Fibroblast of skin of back (primary cell): ENCODE measurements around the gene IGSF10.

ENCODE experiments used
- DNase-seq: peaks from one replicate; pipeline ENCODE4 v3.0.0-alpha.2; 2013

IGSF10 gene

DNA sequence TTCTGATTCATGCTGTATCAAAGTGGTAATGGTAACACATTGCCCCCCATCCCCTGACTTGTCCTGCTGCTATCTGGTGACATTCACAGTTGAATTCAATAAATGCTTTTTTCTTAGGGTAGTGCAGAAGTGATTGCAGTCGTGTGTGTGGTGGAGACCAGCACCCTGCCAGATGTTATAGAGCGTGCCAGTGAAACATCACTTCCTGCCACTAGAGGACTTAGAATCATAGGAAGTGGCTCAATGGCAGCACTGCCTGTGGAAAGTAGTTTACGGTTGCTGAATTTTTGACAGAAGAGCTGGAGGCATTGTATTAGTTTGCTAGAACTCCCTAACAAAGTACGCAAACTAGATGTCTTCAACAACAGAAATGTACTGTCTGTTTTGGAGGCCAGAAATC lies 38.9 kb downstream of the IGSF10 start:
- no peak for DNase-seq

DNA sequence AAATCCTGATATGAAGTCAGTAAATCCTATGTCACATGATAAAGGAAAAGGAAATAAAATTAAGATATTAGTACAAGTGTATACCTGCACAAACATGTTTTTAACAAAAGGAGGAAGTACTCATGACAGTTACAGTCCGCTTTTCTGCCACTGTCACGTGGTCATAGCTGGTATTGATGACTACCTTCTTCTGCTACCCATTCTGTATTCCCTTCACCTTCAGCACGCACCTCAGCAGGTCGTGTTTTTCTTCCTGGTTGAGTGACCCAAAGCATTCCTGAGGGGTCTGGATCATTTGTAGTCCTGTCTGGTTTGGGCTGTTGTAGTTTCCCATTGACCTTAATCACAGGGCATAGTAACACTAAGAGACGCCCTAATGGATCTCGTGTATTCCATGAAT lies 41.1 kb downstream of the IGSF10 start:
- DNase-seq = no peak

DNA sequence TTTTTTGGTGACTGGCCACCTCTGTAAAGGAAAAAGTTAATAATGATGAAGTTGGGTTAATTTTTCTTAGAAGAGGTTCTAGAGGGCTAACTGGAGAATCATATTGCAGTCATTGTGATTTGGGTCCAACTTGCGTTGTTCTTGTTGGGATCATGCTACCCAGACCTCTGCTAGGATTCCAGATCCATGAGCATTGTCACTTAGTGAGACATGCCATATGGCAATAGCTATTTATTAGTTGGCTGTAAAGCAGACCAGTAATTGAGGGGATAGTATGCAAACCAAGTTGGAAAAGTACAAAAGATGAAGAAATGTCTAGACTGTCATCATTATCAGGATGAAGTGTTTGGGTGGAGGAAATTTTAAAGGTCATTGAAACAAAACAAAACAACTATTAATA lies 45.6 kb downstream of the IGSF10 start:
- no peak for DNase-seq

DNA sequence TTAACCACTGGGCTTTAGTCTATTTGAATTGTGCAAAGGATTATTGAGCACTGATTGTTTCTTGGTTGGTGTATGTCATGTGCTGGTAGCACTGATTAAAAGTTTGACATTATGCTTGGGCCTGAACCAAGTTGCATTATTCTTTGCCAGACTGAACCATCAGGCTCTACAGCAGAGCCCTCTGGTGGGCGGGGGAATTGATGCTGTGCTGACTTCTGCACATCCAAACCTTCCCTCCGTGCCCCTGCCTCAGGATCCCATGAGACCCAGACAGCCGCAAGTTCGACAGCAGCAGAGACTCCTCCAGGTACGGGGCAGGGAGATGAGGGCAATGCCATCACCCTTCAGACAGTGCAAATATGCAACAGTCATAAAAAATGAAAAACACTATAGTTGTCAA lies 47.9 kb downstream of the IGSF10 start:
- DNase-seq = no peak
